HepG2 (cell line): Measurements from ENCODE around the gene PITHD1. TPM values are rescaled to one million over a fixed set of nuclear protein-coding genes. Genes with fewer than 3 reads are reported as not detected.
A peak's percentile ranks its signal among the peaks of the same experiment; 100 is the strongest.

Experiments used
- ARNT ChIP-seq: fragments of 450-650 bp; IDR thresholded peaks from 2 replicates; pipeline ENCODE4 v1.6.1; 2017
- BRCA1 ChIP-seq: sonication (generic); formaldehyde crosslinking; IDR thresholded peaks from 2 replicates; pipeline ENCODE4 v1.4.0; 2020; ENCODE audit warnings: missing genetic modification reagents
- BRD4 ChIP-seq: sonication (generic); formaldehyde crosslinking; IDR thresholded peaks from 2 replicates; pipeline ENCODE4 v1.4.0; 2020; ENCODE audit warnings: missing genetic modification reagents
- KIAA2018 ChIP-seq: sonication (generic); formaldehyde crosslinking; IDR thresholded peaks from 2 replicates; pipeline ENCODE4 v1.5.0; 2020; ENCODE audit warnings: mild to moderate bottlenecking, missing genetic modification reagents, borderline replicate concordance
- KLF9 ChIP-seq: IDR thresholded peaks from 2 replicates; pipeline ENCODE4 v1.6.1; 2016; ENCODE audit warnings: low read depth
- ZNF143 ChIP-seq: sonication (generic); formaldehyde crosslinking; IDR thresholded peaks from 2 replicates; pipeline ENCODE4 v1.4.0; 2020; ENCODE audit warnings: missing genetic modification reagents
- ZNF563 ChIP-seq: sonication (generic); formaldehyde crosslinking; IDR thresholded peaks from 2 replicates; pipeline ENCODE4 v1.8.0; 2022; ENCODE audit warnings: mild to moderate bottlenecking, moderate library complexity, missing genetic modification reagents
- ZNF670 ChIP-seq: sonication (generic); formaldehyde crosslinking; IDR thresholded peaks from 2 replicates; pipeline ENCODE4 v1.8.0; 2022; ENCODE audit warnings: mild to moderate bottlenecking, missing genetic modification reagents, borderline replicate concordance
- ZSCAN25 ChIP-seq: sonication (generic); formaldehyde crosslinking; IDR thresholded peaks from 2 replicates; pipeline ENCODE4 v1.8.0; 2022; ENCODE audit warnings: mild to moderate bottlenecking, missing genetic modification reagents
- ZSCAN31 ChIP-seq: sonication (generic); formaldehyde crosslinking; IDR thresholded peaks from 2 replicates; pipeline ENCODE4 v1.5.0; 2020; ENCODE audit warnings: low read depth, mild to moderate bottlenecking, missing genetic modification reagents
- polyA plus RNA-seq, 8 experiments: library from polyadenylated mRNA; depleted of rRNA in 3 of 8; stranded (reverse) in 7 of 8; unstranded in 1 of 8; fragments of >200 nt; fragmentation: Illumina TruSeq in 4 of 8; extraction: Trizol in 4 of 8; gene quantifications; 2 replicates each; pipeline versions ENCODE4 v1.2.1 to v1.2.3, GENCODE V29; 2011 to 2016; ENCODE audit warnings: low read depth in 4 of 8, missing spikeins in 1 of 8, mixed read lengths in 1 of 8; ENCODE audit not compliant: insufficient read depth in 1 of 8
- total RNA-seq, 5 experiments: library from RNA; depleted of rRNA; stranded (reverse); fragments of >200 nt; fragmentation: Illumina TruSeq; extraction: Trizol; gene quantifications; 2 replicates each; pipeline ENCODE4 v1.2.3, GENCODE V29; 2016; ENCODE audit warnings: low read depth in 1 of 5
- TF ChIP-seq, protein P1 (sequence below): sonication (generic); formaldehyde crosslinking; IDR thresholded peaks from 2 replicates; pipeline ENCODE4 v1.5.0; 2020; ENCODE audit warnings: mild to moderate bottlenecking, missing genetic modification reagents, borderline replicate concordance
- TF ChIP-seq, protein P2 (sequence below): sonication (generic); formaldehyde crosslinking; conservative IDR thresholded peaks from 2 replicates; pipeline ENCODE4 v1.4.0; 2020; ENCODE audit warnings: missing genetic modification reagents
- TF ChIP-seq, protein P3 (sequence below): sonication (generic); formaldehyde crosslinking; IDR thresholded peaks from 2 replicates; pipeline ENCODE4 v1.8.0; 2022; ENCODE audit warnings: missing genetic modification reagents, mild to moderate bottlenecking, moderate library complexity, borderline replicate concordance

The PITHD1 gene
- total and polyA plus RNA-seq, 2 of the 13 experiments (the other 11 are each of a cell fraction or from before 2014, with no cell fraction given), result 28.0 to 37.3 TPM

DNA sequence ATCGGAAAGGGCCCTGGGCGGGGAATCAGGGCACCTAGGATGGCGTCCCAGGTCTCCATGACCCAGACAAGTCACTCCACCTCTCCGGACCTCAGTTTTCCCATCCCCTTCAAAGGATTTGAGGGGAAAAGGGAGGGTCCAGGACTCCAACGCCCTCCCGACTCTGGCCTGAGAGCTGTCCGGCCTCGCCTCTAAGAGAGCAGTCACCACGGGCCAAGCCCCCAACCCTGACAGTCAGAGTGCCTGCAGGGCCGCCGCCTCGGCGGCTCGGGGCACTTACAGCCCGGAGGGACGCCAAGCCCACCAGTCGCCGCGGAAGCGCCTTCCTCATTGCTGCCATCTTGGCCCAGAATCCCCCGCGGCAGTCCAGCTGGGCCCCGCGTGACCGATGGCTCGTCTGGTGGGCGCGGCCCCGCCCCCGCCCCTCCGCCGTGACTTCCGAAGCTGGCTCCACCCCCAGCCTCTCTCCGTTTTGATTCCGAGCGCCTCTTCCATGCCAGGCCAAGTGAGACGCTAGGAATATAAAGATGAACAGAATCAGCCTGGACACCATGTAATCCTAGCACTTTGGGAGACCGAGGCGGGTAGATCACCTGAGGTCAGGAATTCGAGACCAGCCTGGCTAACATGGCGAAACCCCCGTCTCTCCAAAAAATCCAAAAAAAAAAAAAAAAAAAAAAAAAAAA, 47.0 kb downstream of the PITHD1 start, which contains the start of gene HMGCL (continued):
- no peak for TF ChIP-seq KIAA2018
- TF ChIP-seq ZNF670 (CRISPR knock-in tag), result no peak
- TF ChIP-seq BRD4 (CRISPR knock-in tag), result peak; percentile 95
- TF ChIP-seq ZSCAN31 (CRISPR knock-in tag), result peak; percentile 93
- TF ChIP-seq ZSCAN25 (CRISPR knock-in tag), result no peak
- TF ChIP-seq BRCA1 (CRISPR knock-in tag), result peak; percentile 74; the same call in 1 of the 2 replicates
- no peak for TF ChIP-seq ARNT
- TF ChIP-seq KLF9 (CRISPR knock-in tag), result no peak
- TF ChIP-seq, protein P1, sequence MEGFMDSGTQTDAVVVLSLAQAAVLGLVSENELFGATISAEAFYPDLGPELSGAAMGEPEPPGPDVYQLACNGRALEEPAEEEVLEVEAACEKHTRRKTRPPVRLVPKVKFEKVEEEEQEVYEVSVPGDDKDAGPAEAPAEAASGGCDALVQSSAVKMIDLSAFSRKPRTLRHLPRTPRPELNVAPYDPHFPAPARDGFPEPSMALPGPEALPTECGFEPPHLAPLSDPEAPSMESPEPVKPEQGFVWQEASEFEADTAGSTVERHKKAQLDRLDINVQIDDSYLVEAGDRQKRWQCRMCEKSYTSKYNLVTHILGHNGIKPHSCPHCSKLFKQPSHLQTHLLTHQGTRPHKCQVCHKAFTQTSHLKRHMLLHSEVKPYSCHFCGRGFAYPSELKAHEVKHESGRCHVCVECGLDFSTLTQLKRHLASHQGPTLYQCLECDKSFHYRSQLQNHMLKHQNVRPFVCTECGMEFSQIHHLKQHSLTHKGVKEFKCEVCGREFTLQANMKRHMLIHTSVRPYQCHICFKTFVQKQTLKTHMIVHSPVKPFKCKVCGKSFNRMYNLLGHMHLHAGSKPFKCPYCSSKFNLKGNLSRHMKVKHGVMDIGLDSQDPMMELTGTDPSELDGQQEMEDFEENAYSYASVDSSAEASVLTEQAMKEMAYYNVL (CRISPR knock-in tag), result no peak; the same call in 1 of the 2 replicates
- TF ChIP-seq ZNF563 (CRISPR knock-in tag), result peak; percentile 43
- TF ChIP-seq, protein P2, sequence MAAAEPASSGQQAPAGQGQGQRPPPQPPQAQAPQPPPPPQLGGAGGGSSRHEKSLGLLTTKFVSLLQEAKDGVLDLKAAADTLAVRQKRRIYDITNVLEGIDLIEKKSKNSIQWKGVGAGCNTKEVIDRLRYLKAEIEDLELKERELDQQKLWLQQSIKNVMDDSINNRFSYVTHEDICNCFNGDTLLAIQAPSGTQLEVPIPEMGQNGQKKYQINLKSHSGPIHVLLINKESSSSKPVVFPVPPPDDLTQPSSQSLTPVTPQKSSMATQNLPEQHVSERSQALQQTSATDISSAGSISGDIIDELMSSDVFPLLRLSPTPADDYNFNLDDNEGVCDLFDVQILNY (CRISPR knock-in tag), result no peak
- TF ChIP-seq, protein P3, sequence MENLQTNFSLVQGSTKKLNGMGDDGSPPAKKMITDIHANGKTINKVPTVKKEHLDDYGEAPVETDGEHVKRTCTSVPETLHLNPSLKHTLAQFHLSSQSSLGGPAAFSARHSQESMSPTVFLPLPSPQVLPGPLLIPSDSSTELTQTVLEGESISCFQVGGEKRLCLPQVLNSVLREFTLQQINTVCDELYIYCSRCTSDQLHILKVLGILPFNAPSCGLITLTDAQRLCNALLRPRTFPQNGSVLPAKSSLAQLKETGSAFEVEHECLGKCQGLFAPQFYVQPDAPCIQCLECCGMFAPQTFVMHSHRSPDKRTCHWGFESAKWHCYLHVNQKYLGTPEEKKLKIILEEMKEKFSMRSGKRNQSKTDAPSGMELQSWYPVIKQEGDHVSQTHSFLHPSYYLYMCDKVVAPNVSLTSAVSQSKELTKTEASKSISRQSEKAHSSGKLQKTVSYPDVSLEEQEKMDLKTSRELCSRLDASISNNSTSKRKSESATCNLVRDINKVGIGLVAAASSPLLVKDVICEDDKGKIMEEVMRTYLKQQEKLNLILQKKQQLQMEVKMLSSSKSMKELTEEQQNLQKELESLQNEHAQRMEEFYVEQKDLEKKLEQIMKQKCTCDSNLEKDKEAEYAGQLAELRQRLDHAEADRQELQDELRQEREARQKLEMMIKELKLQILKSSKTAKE (CRISPR knock-in tag), result no peak
- TF ChIP-seq ZNF143 (CRISPR knock-in tag), result peak; percentile 95
